ENCODE measurements around the gene PRKRA. TPM values are rescaled to one million over a fixed set of nuclear protein-coding genes. Genes with fewer than 3 reads are reported as not detected.

Gene PRKRA
- total and polyA plus RNA-seq, 2 donors (not counting 3 experiments of a cell fraction or from before 2014, with no cell fraction given), result 31.0 to 46.6 TPM

- intact Hi-C loops (cut with micrococcal nuclease) (no loop called here), dilution Hi-C loops (cut with MboI; ENCODE audit: extremely low pct_ligation_motif_present, low sequenced_read_pairs) (loop anchor here (25.0 kb wide), 1 partner anchor 312 kb away; no protein-coding TSS in a partner anchor)
- Histone ChIP-seq H3K36me3 (ENCODE audit: control insufficient read depth in 2 of 2, extremely low read depth in 1 of 2, insufficient read depth in 2 of 2, low read length in 2 of 2) (peaks cover 7 to 15% of the 10 kb centered on the region in 2 experiments), H4K20me1 (replicated peaks; ENCODE audit: control insufficient read depth, extremely low read depth, insufficient read depth, low read length) (no peaks in the 10 kb centered on the region), H3K9me3 (replicated peaks; ENCODE audit: control insufficient read depth, insufficient read depth, low read length) (no peaks in the 10 kb centered on the region), H3K9ac (replicated peaks; ENCODE audit: extremely low read depth, insufficient read depth, low read length) (no peak overlapping the region), H3K4me1 (ENCODE audit: control insufficient read depth, extremely low read depth, insufficient read depth, low read length) (peaks cover 15% of the 10 kb centered on the region), H2AFZ (ENCODE audit: low read depth, low read length) (no peak overlapping the region), H3K27me3 (ENCODE audit: control insufficient read depth in 2 of 2, insufficient read depth in 2 of 2, low read length in 2 of 2) (no peaks in the 10 kb centered on the region), H3K4me3 (replicated peaks in 1 of 3; ENCODE audit: insufficient read depth in 1 of 3, low read depth in 1 of 3, low read length in 3 of 3) (no peak overlapping the region), H3K27ac (ENCODE audit: insufficient read depth, low read depth, low read length) (no peak overlapping the region), H3K9me1 (replicated peaks; ENCODE audit: control insufficient read depth, extremely low read depth, insufficient read depth, low read length) (no peaks in the 10 kb centered on the region), H3K4me2 (ENCODE audit: insufficient read depth, low read length) (peak overlapping the region; percentile 78), H3K79me2 (ENCODE audit: control insufficient read depth, insufficient read depth, low read length) (peaks cover 23% of the 10 kb centered on the region)
- ChIA-PET POLR2A (no interaction called here), CTCF (no interaction called here)
- DNase-seq (ENCODE audit: low read depth, low spot score) (no peak), FAIRE-seq (no peak)
- TF ChIP-seq POLR2AphosphoS5 (IDR thresholded peaks at IDR 0.05; ENCODE audit: insufficient read depth, low read depth, low read length) (no peak), FOS (IDR thresholded peaks at IDR 0.05; ENCODE audit: borderline replicate concordance, insufficient read depth, low read length) (no peak), EZH2 (IDR thresholded peaks at IDR 0.05; ENCODE audit: borderline replicate concordance, low read depth, low read length, severe bottlenecking) (no peak), POLR2A (IDR thresholded peaks at IDR 0.05; ENCODE audit: low read depth, low read length) (no peak), JUN (IDR thresholded peaks at IDR 0.05; ENCODE audit: borderline replicate concordance, insufficient read depth, insufficient read length, low read depth) (no peak), GATA2 (IDR thresholded peaks at IDR 0.05; ENCODE audit: insufficient read depth, insufficient read length, low read depth, low read length) (no peak), MYC (IDR thresholded peaks at IDR 0.05; ENCODE audit: low read depth, low read length) (no peak)
- TF ChIP-seq, protein P1, sequence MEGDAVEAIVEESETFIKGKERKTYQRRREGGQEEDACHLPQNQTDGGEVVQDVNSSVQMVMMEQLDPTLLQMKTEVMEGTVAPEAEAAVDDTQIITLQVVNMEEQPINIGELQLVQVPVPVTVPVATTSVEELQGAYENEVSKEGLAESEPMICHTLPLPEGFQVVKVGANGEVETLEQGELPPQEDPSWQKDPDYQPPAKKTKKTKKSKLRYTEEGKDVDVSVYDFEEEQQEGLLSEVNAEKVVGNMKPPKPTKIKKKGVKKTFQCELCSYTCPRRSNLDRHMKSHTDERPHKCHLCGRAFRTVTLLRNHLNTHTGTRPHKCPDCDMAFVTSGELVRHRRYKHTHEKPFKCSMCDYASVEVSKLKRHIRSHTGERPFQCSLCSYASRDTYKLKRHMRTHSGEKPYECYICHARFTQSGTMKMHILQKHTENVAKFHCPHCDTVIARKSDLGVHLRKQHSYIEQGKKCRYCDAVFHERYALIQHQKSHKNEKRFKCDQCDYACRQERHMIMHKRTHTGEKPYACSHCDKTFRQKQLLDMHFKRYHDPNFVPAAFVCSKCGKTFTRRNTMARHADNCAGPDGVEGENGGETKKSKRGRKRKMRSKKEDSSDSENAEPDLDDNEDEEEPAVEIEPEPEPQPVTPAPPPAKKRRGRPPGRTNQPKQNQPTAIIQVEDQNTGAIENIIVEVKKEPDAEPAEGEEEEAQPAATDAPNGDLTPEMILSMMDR (IDR thresholded peaks at IDR 0.05; ENCODE audit: extremely low read depth in 1 of 2, insufficient read depth in 1 of 2, low read depth in 1 of 2, low read length in 2 of 2), result no peak
- TF ChIP-seq, protein P2, sequence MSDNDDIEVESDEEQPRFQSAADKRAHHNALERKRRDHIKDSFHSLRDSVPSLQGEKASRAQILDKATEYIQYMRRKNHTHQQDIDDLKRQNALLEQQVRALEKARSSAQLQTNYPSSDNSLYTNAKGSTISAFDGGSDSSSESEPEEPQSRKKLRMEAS (IDR thresholded peaks at IDR 0.05; ENCODE audit: insufficient read depth, insufficient read length), result no peak
- BruUV-seq (replicated peaks), result no TSS peak
Measured at GRCh38 chr2:178448968-178449661, 1.9 kb downstream of the PRKRA start.

Data from endothelial cell of umbilical vein (primary cell).